Ovary (tissue), 9 donors: ENCODE measurements around the gene NID2. TPM values are rescaled to one million over a fixed set of nuclear protein-coding genes. Genes with fewer than 3 reads are reported as not detected.

ENCODE experiments used
- DNase-seq, 5 donors: peaks; one replicate each; pipeline ENCODE4 v3.0.0-alpha.2; 2019 to 2020
- H3K27ac ChIP-seq, 2 donors: fragments of 200-600 bp; one replicate each; pipeline versions ENCODE4 v1.5.1 to v1.8.0; 2019 to 2022
- H3K27me3 ChIP-seq: fragments of 200-600 bp; one replicate; pipeline ENCODE4 v1.8.0; 2022
- H3K36me3 ChIP-seq: fragments of 200-600 bp; sonication (generic); one replicate; pipeline ENCODE4 v1.5.1; 2019
- H3K4me1 ChIP-seq: one replicate; pipeline ENCODE4 v1.8.1; 2013; ENCODE audit warnings: mild to moderate bottlenecking, moderate library complexity; ENCODE audit not compliant: insufficient read depth
- H3K4me3 ChIP-seq: fragments of 200-600 bp; sonication (generic); one replicate; pipeline ENCODE4 v1.5.1; 2017
- H3K9me3 ChIP-seq, 2 donors: fragments of 200-600 bp in 1 of 2; sonication (generic) in 1 of 2; one replicate each; pipeline versions ENCODE4 v1.5.1 to v1.8.1; 2013 to 2019; ENCODE audit warnings: mild to moderate bottlenecking in 1 of 2, moderate library complexity in 1 of 2
- CTCF ChIP-seq, 3 donors: fragments of 450-650 bp in 2 of 3; fragments of 200-600 bp in 1 of 3; IDR thresholded peaks; one replicate each; pipeline versions ENCODE4 v1.5.1 to v1.8.0; 2016 to 2022; ENCODE audit warnings: antibody characterized with exemption in 3 of 3, mild to moderate bottlenecking in 1 of 3
- EP300 ChIP-seq: sonication (generic); formaldehyde crosslinking; IDR thresholded peaks from one replicate; pipeline ENCODE4 v1.6.1; 2017; ENCODE audit warnings: antibody characterized with exemption
- POLR2A ChIP-seq: fragments of 450-650 bp; IDR thresholded peaks from one replicate; pipeline ENCODE4 v1.6.1; 2017; ENCODE audit warnings: antibody characterized with exemption, mild to moderate bottlenecking, moderate library complexity
- WGBS, 3 donors: extraction: QIAGEN DNeasy Blood & Tissue Kit in 1 of 3; methylation state at CpG; one replicate each; pipeline versions ENCODE4 v1.1.5 to v1.1.7; 2013 to 2017; 5-methylcytosine and 5-hydroxymethylcytosine counted together
- intact Hi-C, 4 donors: fragments of 100-400 bp; cut with DNase I; formaldehyde crosslinking; loops; one replicate each; pipeline versions ENCODE4 v1.11.0 to v1.15.1; 2022 to 2023
- polyA plus RNA-seq, 2 donors: library from polyadenylated mRNA; stranded (reverse); fragments of 200-250 nt in 1 of 2; fragments of 350-450 nt in 1 of 2; fragmentation: Illumina TruSeq in 1 of 2; extraction: RNeasy Lipid Tissue Mini Kit (QIAGEN cat#74804) in 1 of 2; gene quantifications; one replicate each; pipeline ENCODE4 v1.2.3, GENCODE V29; 2013 to 2014
- total RNA-seq, 7 donors: library from RNA; depleted of rRNA in 2 of 7; stranded (reverse); fragments of >200 nt in 2 of 7; fragmentation: NEBNext Ultra II Directional in 3 of 7; extraction: Animal tissue kit (Norgen Biotek cat#: 25700) in 3 of 7; gene quantifications; one replicate each; pipeline versions ENCODE4 v1.1.0 to v1.2.4, GENCODE V29; 2016 to 2023
- donor health status: DM: no; HTN: no; CAD: no; lungs with moderate emphysema.
- donor health status: DM: no; HTN: no; CAD: no.
- donor health status: Bipolar disorder and iron deficiency.
- donor health status: DM: yes; HTN: yes; CAD: no.
- donor health status: DM: no; HTN: no; CAD: no.
- donor health status: DM: yes; HTN: yes; CAD: no.

The NID2 gene
- total and polyA plus RNA-seq, 9 donors, result 31.5 to 83.8 (median 47.2) TPM

- Histone ChIP-seq H3K27me3 (no peaks in the 10 kb centered on the region), H3K4me3 (peak overlapping the region; percentile 73), H3K9me3 (no peaks in the 10 kb centered on the region), H3K27ac (peak overlapping the region; percentile 81 to 88), H3K36me3 (no peaks in the 10 kb centered on the region), H3K4me1 (peaks cover 3% of the 10 kb centered on the region)
- DNase-seq, result no peak
- TF ChIP-seq EP300 (no peak), CTCF (IDR thresholded peaks at IDR 0.05) (no peak)
- intact Hi-C loops, result loop anchor here in 2 of 4 donors (10.0 kb wide), 1 partner anchor 55 kb away; no protein-coding TSS in a partner anchor
- 13 to 22% (median 14%) methylated on average over 3 of the region's 3 CpGs for WGBS, 3 donors
Measured at GRCh38 chr14:52070051-52070431, 1.2 kb upstream of the NID2 start.

- Histone ChIP-seq H3K27me3 (no peaks in the 10 kb centered on the region), H3K4me3 (peak overlapping the region; percentile 73), H3K36me3 (no peaks in the 10 kb centered on the region), H3K4me1 (peaks cover 3% of the 10 kb centered on the region), H3K27ac (peak overlapping the region; percentile 81 to 88), H3K9me3 (no peaks in the 10 kb centered on the region)
- intact Hi-C loops, result loop anchor here in 2 of 4 donors (5.0 to 10.0 kb wide), 2 partner anchors 55 to 77 kb away; no protein-coding TSS in a partner anchor
- 1% methylated on average over 44 to 54 of the region's 54 CpGs for WGBS, 3 donors
- TF ChIP-seq EP300, result no peak
- TF ChIP-seq CTCF (IDR thresholded peaks at IDR 0.05), result peak in 1 of 3 donors; percentile 9
- no peak for TF ChIP-seq POLR2A
- peak in 4 of 5 donors; percentile 51 to 74 (median 64) for DNase-seq
Measured at GRCh38 chr14:52069307-52070050, 620 bp upstream of the NID2 start.

- H3K36me3 ChIP-seq, result no peaks in the 10 kb centered on the region
- H3K27me3 ChIP-seq, result no peaks in the 10 kb centered on the region
- intact Hi-C loops, result loop anchor here in 1 of 4 donors (5.0 kb wide), 1 partner anchor 76 kb away; no protein-coding TSS in a partner anchor
- no peaks in the 10 kb centered on the region for H3K9me3 ChIP-seq
- H3K4me1 ChIP-seq, result peaks cover 9% of the 10 kb centered on the region
- H3K4me3 ChIP-seq, result peak overlapping the region; percentile 73
- peak; percentile 50 to 72 (median 60) for DNase-seq
- WGBS, 3 donors, result 0 to 2% (median 2%) methylated on average over 49 of the region's 49 CpGs
- peak overlapping the region; percentile 81 to 88 for H3K27ac ChIP-seq
- TF ChIP-seq POLR2A, result no peak
- TF ChIP-seq CTCF (IDR thresholded peaks at IDR 0.05), result no peak
- TF ChIP-seq EP300, result no peak
Measured at GRCh38 chr14:52067873-52068614, 815 bp downstream of the NID2 start.

- no peak overlapping the region for H3K27ac ChIP-seq
- H3K36me3 ChIP-seq, result no peaks in the 10 kb centered on the region
- H3K9me3 ChIP-seq, result no peaks in the 10 kb centered on the region
- intact Hi-C loops, result no loop called here
- TF ChIP-seq CTCF (IDR thresholded peaks at IDR 0.05) (no peak), EP300 (no peak), POLR2A (no peak)
- H3K4me1 ChIP-seq, result peaks cover 22% of the 10 kb centered on the region
- H3K4me3 ChIP-seq, result no peak overlapping the region
- no peak for DNase-seq
- WGBS, 3 donors, result 91 to 97% (median 94%) methylated on average over 2 of the region's 2 CpGs
- H3K27me3 ChIP-seq, result no peaks in the 10 kb centered on the region
Measured at GRCh38 chr14:52064174-52064573, 4.7 kb downstream of the NID2 start.
